Posterior vena cava (tissue), 2 donors: Measurements from ENCODE around the gene OBP2B. TPM values are rescaled to one million over a fixed set of nuclear protein-coding genes. Genes with fewer than 3 reads are reported as not detected.
"Not testable (repeated sequence)": the region's sequence is repeated elsewhere in the genome, so short reads cannot be mapped to it uniquely, and the experiment has no call there.

Source experiments
- DNase-seq: peaks from one replicate; pipeline ENCODE4 v3.0.0-alpha.2; 2020; ENCODE audit warnings: low spot score
- intact Hi-C, 2 donors: fragments of 100-400 bp; cut with DNase I; formaldehyde crosslinking; loops; one replicate each; pipeline versions ENCODE4 v1.14.1 to v1.14.2; 2022 to 2023
- long read RNA-seq, 2 donors: library from polyadenylated mRNA; unstranded; transcript quantifications; one replicate each; pipeline ENCODE4 v2.0.0, GENCODE V29; 2020 to 2021
- total RNA-seq, 2 donors: library from RNA; stranded (reverse); fragmentation: NEBNext Ultra II Directional; extraction: Animal tissue kit (Norgen Biotek cat#: 25700); gene quantifications; one replicate each; pipeline ENCODE4 v1.2.1, GENCODE V29; 2021
- donor health status: DM: yes; HTN: yes; CAD: no.
- donor health status: DM: yes; HTN: yes; CAD: no.

The OBP2B gene
- not detected for total RNA-seq
- long read RNA-seq, donor 1, result 0 reads
- long read RNA-seq, donor 2, result 0 reads

DNA sequence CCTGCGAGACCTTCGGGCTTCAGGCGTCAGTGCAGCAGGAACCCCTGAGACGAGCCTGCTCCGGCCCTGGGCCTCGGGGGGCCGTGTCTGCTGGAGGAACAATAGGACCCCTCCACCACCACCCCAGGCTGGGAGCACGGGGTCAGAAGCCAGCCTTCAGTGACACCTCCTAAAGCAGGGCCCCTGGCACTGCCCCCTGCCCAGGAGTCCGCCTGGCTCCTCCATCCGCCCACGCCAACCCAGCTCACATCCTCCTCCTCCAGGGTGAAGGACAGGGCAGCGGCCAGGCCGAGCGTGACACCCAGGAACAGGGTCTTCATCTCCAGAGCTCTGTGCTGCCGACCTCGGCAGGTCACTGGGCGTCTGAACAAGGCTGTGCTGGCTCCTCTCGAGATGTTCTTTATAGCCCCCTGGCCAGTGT lies at the start of gene OBP2B:
Gene OBP2B, minus strand, starts transcription at position 371 of the 421 bp plus-strand sequence. Its CDS starts 51 bp downstream, at position 320.
- intact Hi-C loops, result loop anchor here in 1 of 2 donors (5.0 kb wide), 1 partner anchor 1887 kb away; no protein-coding TSS in a partner anchor
- DNase-seq, result peak; percentile 76

GRCh38 chr9:133258061-133259015 lies 49.3 kb upstream of the OBP2B start:
- intact Hi-C loops, result no loop called here
- no peak for DNase-seq

- intact Hi-C loops, result no loop called here
- no peak for DNase-seq
Measured at GRCh38 chr9:133257465-133257956, 48.5 kb upstream of the OBP2B start.

GRCh38 chr9:133256686-133257091 lies 47.6 kb upstream of the OBP2B start:
- DNase-seq, result no peak
- intact Hi-C loops, result no loop called here

GRCh38 chr9:133256136-133256461 lies 47.0 kb upstream of the OBP2B start:
- intact Hi-C loops, result no loop called here
- no peak for DNase-seq

DNA sequence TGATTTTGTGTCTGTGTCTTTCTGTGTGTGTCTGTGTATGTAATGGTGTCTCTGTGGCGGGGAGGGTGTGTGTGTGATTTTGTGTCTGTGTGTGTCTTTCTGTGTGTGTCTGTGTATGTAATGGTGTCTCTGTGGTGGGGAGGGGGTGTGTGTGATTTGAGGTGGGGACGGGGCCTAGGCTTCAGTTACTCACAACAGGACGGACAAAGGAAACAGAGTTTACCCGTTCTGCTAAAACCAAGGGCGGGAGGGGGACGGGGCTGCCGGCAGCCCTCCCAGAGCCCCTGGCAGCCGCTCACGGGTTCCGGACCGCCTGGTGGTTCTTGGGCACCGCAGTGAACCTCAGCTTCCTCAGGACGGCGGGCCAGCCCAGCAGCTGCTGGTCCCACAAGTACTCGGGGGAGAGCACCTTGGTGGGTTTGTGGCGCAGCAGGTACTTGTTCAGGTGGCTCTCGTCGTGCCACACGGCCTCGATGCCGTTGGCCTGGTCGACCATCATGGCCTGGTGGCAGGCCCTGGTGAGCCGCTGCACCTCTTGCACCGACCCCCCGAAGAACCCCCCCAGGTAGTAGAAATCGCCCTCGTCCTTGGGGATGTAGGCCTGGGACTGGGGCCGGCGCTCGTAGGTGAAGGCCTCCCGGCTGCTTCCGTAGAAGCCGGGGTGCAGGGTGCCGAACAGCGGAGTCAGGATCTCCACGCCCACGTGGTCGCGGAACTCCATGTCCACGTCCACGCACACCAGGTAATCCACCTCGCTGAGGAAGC lies 46.5 kb upstream of the OBP2B start:
- intact Hi-C loops, result no loop called here
- peak; percentile 67 for DNase-seq

DNA sequence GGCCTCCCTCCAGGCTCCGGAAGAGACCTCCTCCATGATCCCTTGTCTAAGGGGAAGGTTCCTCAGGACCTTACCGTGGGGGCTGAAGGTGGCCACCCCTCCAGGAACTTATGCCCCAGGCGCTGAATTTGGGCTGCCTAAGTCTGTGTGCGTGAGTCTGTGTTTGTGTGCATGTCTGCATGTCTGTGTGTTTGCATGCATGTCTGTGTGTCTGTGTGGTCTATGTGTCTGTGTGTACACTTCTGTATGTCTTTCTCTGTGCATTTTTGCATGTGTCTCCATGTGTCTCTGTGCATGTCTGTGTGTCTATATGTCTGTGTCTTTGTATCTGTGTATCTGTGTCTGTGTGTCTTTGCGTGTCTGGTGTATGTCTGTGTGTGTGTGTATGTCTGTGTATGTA lies 45.4 kb upstream of the OBP2B start:
- no peak for DNase-seq
- intact Hi-C loops, result no loop called here

DNA sequence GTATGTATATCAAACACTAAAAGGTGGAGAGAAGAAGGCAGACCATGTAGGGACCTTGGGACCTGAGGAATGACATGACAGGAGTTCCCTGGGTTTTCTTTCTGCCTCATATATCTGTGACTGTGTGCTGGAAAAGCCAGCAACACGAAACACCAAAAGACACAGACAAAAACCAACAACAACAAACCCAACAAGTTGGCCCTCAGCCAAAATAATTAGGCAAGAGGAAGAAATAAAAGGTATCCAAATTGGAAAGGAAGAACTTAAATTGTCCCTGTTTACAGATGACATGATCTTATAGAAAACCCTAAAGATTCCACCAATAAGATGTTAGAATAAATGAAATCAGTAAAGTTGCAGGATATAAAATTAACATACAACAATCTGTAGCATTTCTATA lies 44.2 kb upstream of the OBP2B start:
- DNase-seq, result no peak
- intact Hi-C loops, result no loop called here

DNA sequence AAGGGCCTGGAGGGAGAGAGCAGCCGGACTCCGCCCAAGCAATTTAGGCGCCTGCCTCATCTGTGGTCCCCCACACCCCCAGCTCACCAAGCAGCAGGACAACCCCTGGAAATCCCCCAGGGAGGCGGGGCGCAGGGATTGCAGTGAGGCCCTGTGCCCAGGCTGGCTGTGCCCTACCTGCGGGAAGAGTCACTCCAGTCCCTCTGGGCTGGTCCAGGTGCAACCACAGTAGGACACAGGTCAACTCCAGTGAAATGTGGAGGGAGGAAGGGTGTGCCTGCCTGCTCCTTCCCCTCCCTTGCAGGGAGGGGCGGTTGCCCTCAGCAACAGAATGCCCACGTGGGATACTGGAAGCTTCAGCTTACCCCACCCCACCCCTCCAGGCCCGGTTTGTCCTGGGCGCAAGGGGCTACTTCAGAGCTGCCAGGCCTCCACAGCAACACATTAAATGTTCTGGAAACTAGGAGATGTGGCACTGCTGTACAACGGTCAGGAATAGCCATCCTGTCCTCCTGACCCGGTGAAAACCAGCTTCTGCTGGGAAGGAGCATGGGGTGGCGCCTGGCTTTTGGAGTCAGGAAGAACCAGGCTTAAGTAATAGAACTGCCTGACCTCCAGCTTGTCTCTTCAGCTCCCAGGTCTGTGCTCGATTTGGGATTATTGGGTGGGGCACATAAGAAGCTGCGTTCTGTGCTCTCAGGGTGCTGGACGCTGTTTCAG lies 43.4 kb upstream of the OBP2B start:
- intact Hi-C loops, result no loop called here
- DNase-seq, result no peak

GRCh38 chr9:133251773-133252172 lies 42.7 kb upstream of the OBP2B start:
- DNase-seq, result no peak
- intact Hi-C loops, result no loop called here

DNA sequence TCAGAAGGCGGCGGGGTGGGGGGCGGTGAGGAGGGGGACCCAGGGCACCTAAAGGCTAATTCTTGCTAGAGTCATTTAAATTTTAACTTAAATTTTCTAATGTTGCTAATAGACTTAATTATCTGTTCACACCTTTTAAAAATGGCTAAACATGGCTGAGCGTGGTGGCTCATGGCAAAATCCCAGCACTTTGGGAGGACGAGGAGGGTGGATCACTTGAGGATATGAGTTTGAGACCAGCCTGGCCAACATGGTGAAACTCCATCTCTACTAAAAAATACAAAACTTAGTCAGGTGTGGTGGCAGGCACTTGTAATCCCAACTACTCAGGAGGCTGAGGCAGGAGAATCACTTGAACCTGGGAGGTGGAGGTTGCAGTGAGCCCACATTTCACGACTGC lies 42.2 kb upstream of the OBP2B start:
- intact Hi-C loops, DNase-seq: not testable (repeated sequence)

GRCh38 chr9:133250741-133251170 lies 41.7 kb upstream of the OBP2B start:
- DNase-seq, result no peak
- intact Hi-C loops, result no loop called here

GRCh38 chr9:133249337-133249736 lies 40.3 kb upstream of the OBP2B start:
- DNase-seq, result no peak
- intact Hi-C loops, result no loop called here

GRCh38 chr9:133248726-133249295 lies 39.8 kb upstream of the OBP2B start:
- intact Hi-C loops, result no loop called here

DNA sequence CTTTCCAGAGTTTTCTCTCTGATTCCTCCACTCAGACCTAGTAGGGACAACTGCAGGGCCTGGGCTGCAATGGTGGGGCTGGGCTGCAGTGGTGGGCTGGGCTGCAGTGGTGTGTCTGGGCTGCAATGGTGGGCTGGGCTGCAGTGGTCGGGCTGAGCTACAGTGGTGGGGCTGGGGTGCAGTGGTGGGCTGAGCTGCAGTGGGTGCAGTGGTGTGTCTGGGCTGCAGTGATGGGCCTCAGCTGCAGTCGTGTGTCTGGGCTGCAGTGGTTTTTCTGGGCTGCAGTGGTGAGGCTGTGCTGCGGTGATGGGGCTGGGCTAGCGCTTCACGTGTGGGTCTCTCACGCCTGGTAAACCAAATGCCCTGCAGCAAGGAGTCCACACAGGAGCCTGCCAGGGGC lies 38.6 kb upstream of the OBP2B start:
- DNase-seq, result no peak
- intact Hi-C loops, result no loop called here

More at GRCh38 chr9:133248726-133249295, 39.8 kb upstream of the OBP2B start:
- DNase-seq, result no peak

- no peak for DNase-seq
- intact Hi-C loops, result no loop called here
Measured at GRCh38 chr9:133246991-133247390, 37.9 kb upstream of the OBP2B start.

GRCh38 chr9:133246562-133246961 lies 37.5 kb upstream of the OBP2B start:
- no peak for DNase-seq

DNA sequence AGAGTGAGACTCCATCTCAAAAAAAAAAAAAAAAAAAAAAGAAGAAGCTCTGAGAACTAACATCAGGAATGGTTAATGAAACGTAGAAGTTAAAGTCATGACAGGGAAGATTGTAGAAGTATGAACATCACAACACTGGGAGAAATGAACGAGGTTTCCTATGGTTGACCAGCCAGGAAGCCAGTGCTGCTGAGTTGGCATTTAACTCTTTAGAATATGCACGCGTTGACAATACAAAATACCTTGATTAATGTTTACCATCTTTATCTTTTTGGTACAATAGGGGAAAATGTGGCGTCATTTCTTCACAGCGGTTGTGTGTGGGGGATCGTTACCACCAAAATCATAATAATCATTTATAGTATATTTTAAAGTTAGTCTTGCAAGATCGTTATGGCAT lies 33.9 kb upstream of the OBP2B start:
- intact Hi-C loops, result no loop called here
- no peak for DNase-seq

More at GRCh38 chr9:133246562-133246961, 37.5 kb upstream of the OBP2B start:
- intact Hi-C loops, result no loop called here

- DNase-seq, result no peak
- intact Hi-C loops, result no loop called here
Measured at GRCh38 chr9:133242241-133242640, 33.2 kb upstream of the OBP2B start.
